Liver (tissue), 9 donors: ENCODE results near the gene MAP3K13. TPM values are rescaled to one million over a fixed set of nuclear protein-coding genes. Genes with fewer than 3 reads are reported as not detected.

Experiments used
- DNase-seq: peaks from one replicate; pipeline ENCODE4 v3.0.0-alpha.2; 2017; ENCODE audit warnings: low spot score
- H3K27ac ChIP-seq, 2 donors: one replicate each; pipeline ENCODE4 v1.7.0; 2013; ENCODE audit warnings: inconsistent platforms in 2 of 2, low read length in 2 of 2, control low read depth in 1 of 2, low read depth in 1 of 2, mild to moderate bottlenecking in 1 of 2
- H3K27me3 ChIP-seq, 4 donors: one replicate each; pipeline versions ENCODE4 v1.6.1 to v1.7.0; 2013; ENCODE audit warnings: low read length in 3 of 4, inconsistent platforms in 1 of 4, mild to moderate bottlenecking in 1 of 4, moderate library complexity in 1 of 4; ENCODE audit not compliant: control insufficient read depth in 4 of 4, insufficient read depth in 4 of 4
- H3K36me3 ChIP-seq, 4 donors: one replicate each; pipeline versions ENCODE4 v1.6.1 to v1.7.0; 2013; ENCODE audit warnings: low read length in 3 of 4, mild to moderate bottlenecking in 3 of 4, low read depth in 1 of 4, moderate library complexity in 1 of 4; ENCODE audit not compliant: control insufficient read depth in 4 of 4, insufficient read depth in 3 of 4
- H3K4me1 ChIP-seq, 4 donors: one replicate each; pipeline versions ENCODE4 v1.6.1 to v1.7.0; 2013; ENCODE audit warnings: low read length in 3 of 4, mild to moderate bottlenecking in 3 of 4, moderate library complexity in 1 of 4; ENCODE audit not compliant: control insufficient read depth in 4 of 4, insufficient read depth in 4 of 4
- H3K4me3 ChIP-seq, 3 donors: one replicate each; pipeline versions ENCODE4 v1.6.1 to v1.7.0; 2013; ENCODE audit warnings: low read length in 3 of 3, control low read depth in 1 of 3, low read depth in 1 of 3, mild to moderate bottlenecking in 1 of 3
- H3K9ac ChIP-seq, 2 donors: one replicate each; pipeline ENCODE4 v1.7.0; 2013; ENCODE audit warnings: low read length in 2 of 2, mild to moderate bottlenecking in 2 of 2, moderate library complexity in 2 of 2, control low read depth in 1 of 2, low read depth in 1 of 2
- H3K9me3 ChIP-seq, 4 donors: one replicate each; pipeline versions ENCODE4 v1.6.1 to v1.7.0; 2013; ENCODE audit warnings: low read length in 3 of 4; ENCODE audit not compliant: control insufficient read depth in 4 of 4
- EGR1 ChIP-seq, 2 donors: IDR thresholded peaks; 2 replicates each; pipeline ENCODE4 v1.6.1; 2016 to 2018; ENCODE audit warnings: antibody characterized with exemption in 2 of 2, low read depth in 2 of 2
- FOXA1 ChIP-seq: IDR thresholded peaks from 2 replicates; pipeline ENCODE4 v1.6.1; 2016; ENCODE audit warnings: antibody characterized with exemption
- GABPA ChIP-seq, 2 donors: IDR thresholded peaks in 1 of 2; conservative IDR thresholded peaks in 1 of 2; 2 replicates each; pipeline ENCODE4 v1.6.1; 2016; ENCODE audit warnings: antibody characterized with exemption in 2 of 2, mild to moderate bottlenecking in 1 of 2, moderate library complexity in 1 of 2
- HNF4A ChIP-seq, 2 donors: conservative IDR thresholded peaks; 2 replicates each; pipeline ENCODE4 v1.6.1; 2016; ENCODE audit warnings: antibody characterized with exemption in 2 of 2, mild to moderate bottlenecking in 2 of 2
- HNF4G ChIP-seq: IDR thresholded peaks from 2 replicates; pipeline ENCODE4 v1.6.1; 2016; ENCODE audit warnings: antibody characterized with exemption
- JUND ChIP-seq, 2 donors: IDR thresholded peaks; 2 replicates each; pipeline ENCODE4 v1.6.1; 2016; ENCODE audit warnings: antibody characterized with exemption in 2 of 2
- NR2F2 ChIP-seq: IDR thresholded peaks from 2 replicates; pipeline ENCODE4 v1.6.1; 2016; ENCODE audit warnings: antibody characterized with exemption
- RXRA ChIP-seq, 2 donors: IDR thresholded peaks; 2 replicates each; pipeline ENCODE4 v1.6.1; 2017 to 2018; ENCODE audit warnings: antibody characterized with exemption in 2 of 2, mild to moderate bottlenecking in 1 of 2
- SP1 ChIP-seq: IDR thresholded peaks from 2 replicates; pipeline ENCODE4 v1.6.1; 2018; ENCODE audit warnings: antibody characterized with exemption, mild to moderate bottlenecking
- YY1 ChIP-seq: IDR thresholded peaks from 2 replicates; pipeline ENCODE4 v1.6.1; 2016; ENCODE audit warnings: antibody characterized with exemption, mild to moderate bottlenecking
- WGBS: extraction: QIAGEN DNeasy Blood & Tissue Kit; methylation state at CpG from one replicate; pipeline ENCODE4 v1.1.7; 2013; 5-methylcytosine and 5-hydroxymethylcytosine counted together
- polyA plus RNA-seq, 2 donors: library from polyadenylated mRNA; stranded (reverse) in 1 of 2; unstranded in 1 of 2; fragments of 200-250 nt in 1 of 2; fragments of >200 nt in 1 of 2; fragmentation: Nextera tagmentation in 1 of 2; extraction: Ambion mirVana in 1 of 2; gene quantifications; one replicate each; pipeline versions ENCODE4 v1.2.1 to v1.2.3, GENCODE V29; 2013 to 2015
- total RNA-seq, 2 donors: library from RNA; depleted of rRNA; stranded (reverse); fragments of >200 nt; gene quantifications; one replicate each; pipeline ENCODE4 v1.2.3, GENCODE V29; 2014
- TF ChIP-seq, protein P1 (sequence below): IDR thresholded peaks from 2 replicates; pipeline ENCODE4 v1.6.1; 2016; ENCODE audit warnings: antibody characterized with exemption
- TF ChIP-seq, protein P2 (sequence below): fragments of 150-350 bp; IDR thresholded peaks from 2 replicates; pipeline ENCODE4 v1.5.1; 2017; ENCODE audit warnings: improper control_type of control experiment, low read depth, low read length; ENCODE audit not compliant: missing input control
- TF ChIP-seq, protein P3 (sequence below): IDR thresholded peaks from 2 replicates; pipeline ENCODE4 v1.6.1; 2016; ENCODE audit warnings: antibody characterized with exemption
- donor health status: healthy.
- donor health status: healthy.
- donor health status: healthy.
- donor health status: healthy.
- donor health status: healthy.

The MAP3K13 gene
- total and polyA plus RNA-seq, 4 donors, result 11.3 to 38.1 (median 26.5) TPM

DNA sequence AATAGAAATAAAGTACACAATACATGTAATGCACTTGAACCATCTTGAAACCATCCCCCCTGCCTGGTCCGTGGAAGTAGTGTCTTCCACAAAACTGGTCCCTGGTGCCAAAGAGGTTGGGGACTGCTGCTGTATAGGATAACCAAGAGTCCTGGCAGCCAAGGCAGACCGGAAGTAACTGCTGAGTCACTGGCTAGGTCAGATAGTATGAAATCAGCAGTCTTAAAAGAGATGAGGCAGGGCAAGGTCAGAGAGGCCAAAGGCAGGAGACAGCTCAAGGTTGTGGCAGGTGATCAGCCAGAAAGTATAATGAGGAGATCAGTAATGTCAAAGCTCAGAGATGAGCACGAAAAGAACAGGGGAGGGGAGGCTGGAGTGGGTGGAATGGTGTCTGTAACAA lies 60.2 kb downstream of the MAP3K13 start:
- Histone ChIP-seq H3K4me1 (peaks cover 2 to 17% (median 9%) of the 10 kb centered on the region in 4 donors), H3K9me3 (no peaks in the 10 kb centered on the region), H3K27ac (no peak overlapping the region), H3K27me3 (no peaks in the 10 kb centered on the region), H3K9ac (no peak overlapping the region), H3K4me3 (no peak overlapping the region), H3K36me3 (peaks cover 0 to under 1% (median 0%) of the 10 kb centered on the region in 4 donors)
- TF ChIP-seq GABPA (IDR thresholded peaks at IDR 0.05 in 1 of 2, conservative IDR thresholded peaks at IDR 0.05 in 1 of 2), result no peak
- no peak for TF ChIP-seq SP1
- TF ChIP-seq, protein P1, sequence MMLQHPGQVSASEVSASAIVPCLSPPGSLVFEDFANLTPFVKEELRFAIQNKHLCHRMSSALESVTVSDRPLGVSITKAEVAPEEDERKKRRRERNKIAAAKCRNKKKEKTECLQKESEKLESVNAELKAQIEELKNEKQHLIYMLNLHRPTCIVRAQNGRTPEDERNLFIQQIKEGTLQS, result no peak
- no peak for TF ChIP-seq FOXA1
- no peak for TF ChIP-seq HNF4A (conservative IDR thresholded peaks at IDR 0.05)
- TF ChIP-seq, protein P2, sequence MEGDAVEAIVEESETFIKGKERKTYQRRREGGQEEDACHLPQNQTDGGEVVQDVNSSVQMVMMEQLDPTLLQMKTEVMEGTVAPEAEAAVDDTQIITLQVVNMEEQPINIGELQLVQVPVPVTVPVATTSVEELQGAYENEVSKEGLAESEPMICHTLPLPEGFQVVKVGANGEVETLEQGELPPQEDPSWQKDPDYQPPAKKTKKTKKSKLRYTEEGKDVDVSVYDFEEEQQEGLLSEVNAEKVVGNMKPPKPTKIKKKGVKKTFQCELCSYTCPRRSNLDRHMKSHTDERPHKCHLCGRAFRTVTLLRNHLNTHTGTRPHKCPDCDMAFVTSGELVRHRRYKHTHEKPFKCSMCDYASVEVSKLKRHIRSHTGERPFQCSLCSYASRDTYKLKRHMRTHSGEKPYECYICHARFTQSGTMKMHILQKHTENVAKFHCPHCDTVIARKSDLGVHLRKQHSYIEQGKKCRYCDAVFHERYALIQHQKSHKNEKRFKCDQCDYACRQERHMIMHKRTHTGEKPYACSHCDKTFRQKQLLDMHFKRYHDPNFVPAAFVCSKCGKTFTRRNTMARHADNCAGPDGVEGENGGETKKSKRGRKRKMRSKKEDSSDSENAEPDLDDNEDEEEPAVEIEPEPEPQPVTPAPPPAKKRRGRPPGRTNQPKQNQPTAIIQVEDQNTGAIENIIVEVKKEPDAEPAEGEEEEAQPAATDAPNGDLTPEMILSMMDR, result no peak
- no peak for TF ChIP-seq HNF4G
- TF ChIP-seq NR2F2, result no peak
- no peak for TF ChIP-seq YY1
- no peak for TF ChIP-seq EGR1 (IDR thresholded peaks at IDR 0.05; ENCODE audit: low read depth in 2 of 2)
- TF ChIP-seq, protein P3, sequence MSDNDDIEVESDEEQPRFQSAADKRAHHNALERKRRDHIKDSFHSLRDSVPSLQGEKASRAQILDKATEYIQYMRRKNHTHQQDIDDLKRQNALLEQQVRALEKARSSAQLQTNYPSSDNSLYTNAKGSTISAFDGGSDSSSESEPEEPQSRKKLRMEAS, result no peak
- TF ChIP-seq RXRA (IDR thresholded peaks at IDR 0.05), result no peak
- TF ChIP-seq JUND (IDR thresholded peaks at IDR 0.05), result no peak
- DNase-seq, result no peak
- 74% methylated on average over 3 of the region's 3 CpGs for WGBS

GRCh38 chr3:185424435-185424834 lies 61.5 kb downstream of the MAP3K13 start:
- Histone ChIP-seq H3K4me1 (peaks cover 2 to 15% (median 8%) of the 10 kb centered on the region in 4 donors), H3K36me3 (peaks cover 0 to 8% (median 6%) of the 10 kb centered on the region in 4 donors), H3K9me3 (no peaks in the 10 kb centered on the region), H3K27me3 (no peaks in the 10 kb centered on the region), H3K4me3 (no peak overlapping the region), H3K9ac (no peak overlapping the region), H3K27ac (no peak overlapping the region)
- 49% methylated on average over 1 of the region's 1 CpG for WGBS
- peak in 1 of 2 donors; percentile 13 for TF ChIP-seq HNF4A (conservative IDR thresholded peaks at IDR 0.05)
- no peak for TF ChIP-seq NR2F2
- DNase-seq, result no peak

- no peaks in the 10 kb centered on the region for H3K9me3 ChIP-seq
- no peaks in the 10 kb centered on the region for H3K4me1 ChIP-seq
- H3K4me3 ChIP-seq, result no peak overlapping the region
- H3K27me3 ChIP-seq, result no peaks in the 10 kb centered on the region
- TF ChIP-seq NR2F2 (no peak), RXRA (IDR thresholded peaks at IDR 0.05) (peak in 1 of 2 donors; percentile 17)
- peaks cover 0 to 25% (median 9%) of the 10 kb centered on the region in 4 donors for H3K36me3 ChIP-seq
- no peak for DNase-seq
- no peak overlapping the region for H3K9ac ChIP-seq
- 59% methylated on average over 4 of the region's 4 CpGs for WGBS
- no peak overlapping the region for H3K27ac ChIP-seq
Observed at GRCh38 chr3:185430375-185430774, 67.4 kb downstream of the MAP3K13 start.
